ENCODE measurements around the gene PHF19. TPM values are rescaled to one million over a fixed set of nuclear protein-coding genes. Genes with fewer than 3 reads are reported as not detected.

Gene PHF19
- total RNA-seq, 2 experiments from 2014 or later: 248 to 253 TPM

DNA sequence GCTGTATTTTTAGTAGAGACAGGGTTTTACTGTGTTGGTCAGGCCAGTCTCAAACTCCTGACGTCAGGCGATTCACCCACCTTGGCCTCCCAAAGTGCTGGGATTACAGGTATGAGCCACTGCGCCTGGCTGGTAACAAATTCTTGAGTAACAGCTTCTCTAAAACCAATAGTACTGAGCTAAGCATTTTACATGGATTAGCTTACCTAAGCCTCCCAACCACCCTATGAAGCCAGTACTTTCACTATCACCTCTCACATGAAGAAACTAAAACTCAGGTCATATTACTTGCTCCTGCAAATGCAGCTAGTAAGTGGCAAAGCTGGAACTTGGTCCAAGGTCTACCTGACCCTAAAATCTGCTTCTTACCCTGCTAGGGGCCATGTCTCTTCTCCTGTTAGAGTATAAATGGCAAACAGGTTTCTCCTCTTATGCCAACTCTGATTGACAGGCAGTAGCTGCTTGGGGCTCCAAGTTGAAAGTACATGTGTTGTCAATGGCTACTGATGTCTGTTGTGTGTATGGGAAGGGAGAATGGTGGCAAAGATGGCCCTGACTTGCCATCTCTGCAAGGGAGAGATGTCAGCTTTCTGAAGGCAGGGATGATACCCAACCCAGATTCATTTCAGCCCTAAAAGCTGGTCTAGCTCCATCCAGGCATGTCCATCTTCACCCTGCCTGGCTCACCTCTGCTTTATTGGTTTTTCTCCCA, 4.0 kb downstream of the PHF19 start:
- H3K4me1 Mint-ChIP-seq: peaks cover 69% of the 10 kb centered on the region
- H3K36me3 Mint-ChIP-seq: peaks cover 70% of the 10 kb centered on the region
- H3K9me3 Mint-ChIP-seq: no peaks in the 10 kb centered on the region
- ATAC-seq (ENCODE audit: low read depth) (no peak), DNase-seq (no peak)
- no peaks in the 10 kb centered on the region for H3K27me3 Mint-ChIP-seq
- H3K4me3 Mint-ChIP-seq: peak overlapping the region; percentile 91
- peak overlapping the region; percentile 89 for H3K27ac Mint-ChIP-seq
- POLR2A ChIA-PET: interaction anchor here (0.6 to 9.9 kb wide), 17 partner anchors 10 to 80 kb away, joined by 3 to 210 read pairs (median 5); partner anchors contain the start of genes FBXW2 and TRAF1

DNA sequence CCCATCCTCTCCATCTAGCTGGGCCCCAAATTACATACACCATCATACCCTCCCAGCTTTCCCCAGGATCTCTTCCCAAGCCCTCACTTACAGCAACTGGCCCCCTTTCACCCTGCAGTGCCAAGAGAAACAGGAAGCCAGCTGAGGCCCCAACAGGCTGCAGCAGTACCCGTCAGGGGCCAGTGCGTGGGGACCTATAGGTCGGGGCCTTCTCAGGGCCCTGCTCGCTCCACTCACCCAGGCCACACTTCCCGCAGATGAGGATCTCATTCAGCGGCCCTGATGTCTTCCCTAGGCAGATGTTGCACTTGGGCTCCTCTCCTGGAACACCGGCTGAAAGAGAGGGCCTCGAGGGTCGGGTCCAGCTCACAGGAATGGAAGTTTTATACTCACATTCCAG, 6.8 kb downstream of the PHF19 start:
- no peaks in the 10 kb centered on the region for H3K27me3 Mint-ChIP-seq
- POLR2A ChIA-PET: interaction anchor here (1.2 to 4.4 kb wide), 9 partner anchors 21 to 77 kb away, joined by 4 to 35 read pairs (median 9); partner anchors contain the start of genes FBXW2, PSMD5 and TRAF1
- ATAC-seq (ENCODE audit: low read depth): no peak
- no peaks in the 10 kb centered on the region for H3K9me3 Mint-ChIP-seq
- peak overlapping the region; percentile 99 for H3K27ac Mint-ChIP-seq
- H3K4me1 Mint-ChIP-seq: peaks cover 64% of the 10 kb centered on the region
- H3K4me3 Mint-ChIP-seq: no peak overlapping the region
- DNase-seq: no peak
- peaks cover 58% of the 10 kb centered on the region for H3K36me3 Mint-ChIP-seq

DNA sequence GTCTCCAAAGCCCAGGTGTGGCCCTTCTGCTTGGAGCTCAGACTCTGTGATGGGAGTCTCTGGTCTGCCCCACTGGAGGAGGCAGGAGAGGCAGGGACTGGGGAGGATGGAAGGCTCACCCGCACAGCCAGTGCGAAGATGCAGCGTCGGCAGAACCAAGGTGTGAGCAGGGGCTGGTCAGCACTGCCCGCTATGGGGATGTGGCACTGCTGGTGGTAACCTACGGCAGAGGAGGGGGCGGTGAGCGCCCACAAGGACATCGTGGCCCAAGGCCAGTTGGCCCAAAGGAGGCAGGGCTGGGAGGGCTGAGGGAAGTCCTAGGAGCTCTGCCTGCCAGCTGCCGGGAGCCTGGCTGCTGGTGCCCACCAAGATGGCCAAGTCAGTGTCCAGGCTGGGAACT, 7.3 kb downstream of the PHF19 start:
- no peak for ATAC-seq (ENCODE audit: low read depth)
- no peak for DNase-seq
- peak overlapping the region; percentile 92 for H3K4me3 Mint-ChIP-seq

DNA sequence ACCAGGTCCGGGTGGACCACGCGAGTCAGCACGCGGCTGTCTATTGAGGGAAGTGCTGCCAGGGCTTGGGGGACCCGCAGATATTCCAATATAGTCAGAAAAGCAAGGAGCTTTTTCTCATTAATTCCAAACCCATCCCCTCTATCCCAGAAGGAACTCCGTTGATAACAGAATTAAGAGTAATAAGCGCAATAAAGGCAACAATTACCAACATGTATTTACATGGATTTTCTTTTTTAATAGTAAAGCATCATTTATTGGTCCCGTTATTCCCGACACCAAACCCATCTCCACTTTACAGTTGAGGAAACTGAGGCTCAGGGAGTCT, 7.7 kb downstream of the PHF19 start:
- Mint-ChIP-seq H3K27ac (peak overlapping the region; percentile 99), H3K4me1 (peaks cover 55% of the 10 kb centered on the region), H3K9me3 (no peaks in the 10 kb centered on the region), H3K27me3 (no peaks in the 10 kb centered on the region), H3K36me3 (peaks cover 51% of the 10 kb centered on the region), H3K4me3 (peak overlapping the region; percentile 92)
- POLR2A ChIA-PET: interaction anchor here (0.8 to 4.4 kb wide), 13 partner anchors 10 to 202 kb away, joined by 3 to 35 read pairs (median 5); partner anchors contain the start of genes FBXW2 and TRAF1
- DNase-seq (no peak), ATAC-seq (ENCODE audit: low read depth) (no peak)

More for the DNA sequence above, 7.3 kb downstream of the PHF19 start:
- Mint-ChIP-seq H3K27ac (peak overlapping the region; percentile 99), H3K9me3 (no peaks in the 10 kb centered on the region), H3K36me3 (peaks cover 55% of the 10 kb centered on the region), H3K4me1 (peaks cover 59% of the 10 kb centered on the region), H3K27me3 (no peaks in the 10 kb centered on the region)
- POLR2A ChIA-PET: interaction anchor here (0.9 to 4.4 kb wide), 13 partner anchors 21 to 202 kb away, joined by 3 to 35 read pairs (median 6); partner anchors contain the start of genes FBXW2, PSMD5 and TRAF1

DNA sequence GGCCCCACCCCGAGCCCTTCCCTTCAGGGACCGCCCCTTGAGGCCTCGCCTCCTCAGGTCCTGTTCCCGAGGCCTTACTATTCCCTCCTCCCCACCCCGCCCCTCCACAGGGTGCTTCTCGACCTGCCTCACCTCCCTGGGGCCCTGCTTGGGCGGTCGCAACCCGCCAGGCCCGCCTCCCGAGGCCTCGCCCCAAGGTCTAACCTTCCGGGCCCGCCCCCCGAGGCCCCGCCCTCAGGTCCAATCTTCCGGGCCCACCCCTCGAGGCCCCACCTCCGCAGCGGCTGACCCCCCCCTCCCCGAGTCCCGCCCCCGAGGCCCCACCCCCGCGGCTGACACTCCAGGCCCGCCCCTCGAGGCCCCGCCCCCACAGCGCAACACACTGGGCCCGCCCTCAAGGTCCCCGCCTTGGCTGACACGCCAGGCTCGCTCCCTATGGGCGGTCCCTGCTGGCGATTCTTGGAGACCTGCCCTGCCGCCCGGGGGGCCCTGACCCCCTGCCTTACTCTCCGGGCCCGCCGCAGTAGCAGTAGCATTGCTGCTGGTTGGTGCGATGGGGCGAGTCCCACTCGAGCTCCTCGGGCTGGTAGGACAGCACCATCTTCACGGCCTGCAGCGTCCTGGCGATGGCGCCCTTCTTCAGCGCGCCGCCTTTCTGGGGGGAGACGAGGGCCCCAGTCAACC, 8.2 kb downstream of the PHF19 start:
- Mint-ChIP-seq H3K27ac (peak overlapping the region; percentile 99), H3K9me3 (no peaks in the 10 kb centered on the region), H3K4me3 (peak overlapping the region; percentile 92), H3K4me1 (peaks cover 50% of the 10 kb centered on the region), H3K36me3 (peaks cover 51% of the 10 kb centered on the region), H3K27me3 (no peaks in the 10 kb centered on the region)
- POLR2A ChIA-PET: interaction anchor here (0.8 to 4.4 kb wide), 17 partner anchors 8 to 202 kb away, joined by 3 to 35 read pairs (median 5); partner anchors contain the start of genes FBXW2, PHF19 and TRAF1
- DNase-seq (peak; percentile 98), ATAC-seq (ENCODE audit: low read depth) (peak; percentile 92)

DNA sequence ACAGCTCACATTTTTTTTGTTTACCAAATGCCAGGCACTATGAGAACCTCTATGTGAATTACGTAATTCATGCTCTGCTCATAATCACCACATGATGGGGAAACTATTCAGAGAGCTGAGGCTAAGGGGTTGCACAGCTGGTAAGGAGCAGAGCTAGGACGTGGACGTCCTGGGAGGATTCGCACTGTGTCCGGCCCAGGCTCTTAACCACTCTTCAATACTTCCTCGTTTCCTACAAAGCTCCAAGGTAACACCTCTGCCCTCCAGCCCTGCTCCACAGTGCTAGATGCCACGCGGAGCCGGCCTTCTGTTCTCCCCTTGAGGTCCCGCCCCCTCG, 8.7 kb downstream of the PHF19 start:
- peak overlapping the region; percentile 77 for H3K4me3 Mint-ChIP-seq
- no peak for ATAC-seq (ENCODE audit: low read depth)
- H3K36me3 Mint-ChIP-seq: peaks cover 46% of the 10 kb centered on the region
- POLR2A ChIA-PET: interaction anchor here (0.8 to 4.4 kb wide), 12 partner anchors 9 to 75 kb away, joined by 3 to 35 read pairs (median 10); partner anchors contain the start of genes FBXW2, PHF19 and TRAF1
- H3K27me3 Mint-ChIP-seq: no peaks in the 10 kb centered on the region
- H3K27ac Mint-ChIP-seq: peak overlapping the region; percentile 62
- H3K9me3 Mint-ChIP-seq: no peaks in the 10 kb centered on the region
- H3K4me1 Mint-ChIP-seq: peaks cover 45% of the 10 kb centered on the region
- DNase-seq: no peak

DNA sequence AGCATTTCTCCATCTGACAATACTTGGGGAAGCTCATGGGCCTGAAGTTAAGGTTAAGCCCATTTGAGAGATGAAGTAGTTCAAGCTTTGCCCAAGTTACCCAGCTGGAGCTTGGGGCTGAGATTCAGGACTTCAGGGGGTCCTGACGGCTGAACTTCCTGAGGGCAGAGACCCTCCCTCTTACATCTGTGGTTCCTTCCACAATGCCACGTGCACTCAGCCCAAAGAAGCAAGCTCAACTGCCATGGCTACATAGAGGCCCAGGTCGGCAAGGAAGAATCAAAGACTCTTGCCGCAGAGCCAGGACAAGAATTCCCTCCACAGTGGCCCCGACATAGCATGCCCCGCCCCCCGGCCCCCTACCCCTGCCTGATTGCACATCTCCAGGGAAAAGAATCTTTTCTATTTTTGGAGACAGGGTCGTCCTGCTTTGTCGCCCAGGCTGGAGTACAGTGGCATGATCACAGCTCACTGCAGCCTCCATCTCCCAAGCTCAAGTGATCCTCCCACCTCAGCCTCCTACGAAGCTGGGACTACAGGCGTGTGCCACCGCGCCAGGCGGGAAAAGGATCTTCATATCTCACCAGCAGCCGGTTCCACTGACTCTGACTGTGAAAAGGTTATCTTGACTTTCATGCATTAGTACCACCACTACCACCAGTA, 9.2 kb downstream of the PHF19 start:
- POLR2A ChIA-PET: interaction anchor here (0.8 to 4.4 kb wide), 11 partner anchors 9 to 75 kb away, joined by 3 to 35 read pairs (median 11); partner anchors contain the start of genes FBXW2, PHF19 and TRAF1
- peak overlapping the region; percentile 62 for H3K27ac Mint-ChIP-seq
- H3K4me3 Mint-ChIP-seq: peak overlapping the region; percentile 77
- H3K36me3 Mint-ChIP-seq: peaks cover 44% of the 10 kb centered on the region
- no peaks in the 10 kb centered on the region for H3K9me3 Mint-ChIP-seq
- ATAC-seq (ENCODE audit: low read depth): no peak
- peaks cover 40% of the 10 kb centered on the region for H3K4me1 Mint-ChIP-seq
- no peak for DNase-seq
- H3K27me3 Mint-ChIP-seq: no peaks in the 10 kb centered on the region

DNA sequence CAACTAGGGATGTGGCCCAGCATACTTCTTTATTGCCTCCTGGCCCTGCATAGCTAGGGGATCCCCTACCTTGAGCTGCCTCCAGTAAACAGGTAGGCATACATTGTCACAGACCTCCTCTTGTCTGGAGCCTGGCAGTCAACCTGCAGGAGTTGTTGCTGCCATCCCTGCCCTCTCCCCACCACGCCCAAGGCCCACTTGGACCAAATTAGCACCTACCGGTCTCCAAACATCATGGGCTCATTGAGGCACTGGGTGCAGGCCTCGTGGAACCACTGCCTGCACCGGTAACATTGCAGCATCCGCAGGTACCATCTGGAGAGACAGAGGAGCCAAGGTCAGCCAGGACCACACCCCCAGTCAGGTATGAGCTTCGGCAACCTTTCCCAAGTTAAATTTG, 10.3 kb downstream of the PHF19 start:
- H3K36me3 Mint-ChIP-seq: peaks cover 40% of the 10 kb centered on the region
- no peaks in the 10 kb centered on the region for H3K9me3 Mint-ChIP-seq
- DNase-seq: no peak
- ATAC-seq (ENCODE audit: low read depth): no peak
- POLR2A ChIA-PET: interaction anchor here (2.3 to 4.4 kb wide), 5 partner anchors 20 to 65 kb away, joined by 6 to 35 read pairs (median 11); partner anchors contain the start of gene TRAF1
- no peak overlapping the region for H3K27ac Mint-ChIP-seq
- no peaks in the 10 kb centered on the region for H3K27me3 Mint-ChIP-seq
- no peak overlapping the region for H3K4me3 Mint-ChIP-seq
- peaks cover 32% of the 10 kb centered on the region for H3K4me1 Mint-ChIP-seq

DNA sequence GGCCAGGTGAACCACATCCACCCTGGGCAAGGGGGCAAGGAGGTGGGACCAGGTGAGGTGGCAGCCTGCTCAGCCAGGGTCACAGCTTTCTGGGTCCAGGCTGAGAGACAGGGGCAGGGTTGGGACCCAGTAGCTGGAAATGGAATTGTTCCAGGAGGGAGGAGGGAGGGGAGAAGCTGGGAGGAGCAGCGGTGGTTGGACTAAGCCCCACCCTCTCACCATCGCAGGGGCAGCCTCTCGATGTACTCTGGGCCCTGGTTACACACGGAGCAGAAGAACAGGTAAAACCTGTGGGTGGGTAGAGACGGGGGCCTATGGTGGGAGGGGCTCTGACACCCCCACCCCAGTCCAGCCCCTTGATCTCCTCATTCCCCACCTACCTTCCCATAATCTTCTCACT, 11.2 kb downstream of the PHF19 start:
- no peaks in the 10 kb centered on the region for H3K9me3 Mint-ChIP-seq
- peaks cover 24% of the 10 kb centered on the region for H3K4me1 Mint-ChIP-seq
- H3K36me3 Mint-ChIP-seq: peaks cover 34% of the 10 kb centered on the region
- no peaks in the 10 kb centered on the region for H3K27me3 Mint-ChIP-seq
- no peak for DNase-seq
- ATAC-seq (ENCODE audit: low read depth): no peak
- H3K27ac Mint-ChIP-seq: no peak overlapping the region
- no peak overlapping the region for H3K4me3 Mint-ChIP-seq
- POLR2A ChIA-PET: interaction anchor here (0.9 kb wide), 1 partner anchor 19 kb away, joined by 3 read pairs; no protein-coding TSS in a partner anchor

DNA sequence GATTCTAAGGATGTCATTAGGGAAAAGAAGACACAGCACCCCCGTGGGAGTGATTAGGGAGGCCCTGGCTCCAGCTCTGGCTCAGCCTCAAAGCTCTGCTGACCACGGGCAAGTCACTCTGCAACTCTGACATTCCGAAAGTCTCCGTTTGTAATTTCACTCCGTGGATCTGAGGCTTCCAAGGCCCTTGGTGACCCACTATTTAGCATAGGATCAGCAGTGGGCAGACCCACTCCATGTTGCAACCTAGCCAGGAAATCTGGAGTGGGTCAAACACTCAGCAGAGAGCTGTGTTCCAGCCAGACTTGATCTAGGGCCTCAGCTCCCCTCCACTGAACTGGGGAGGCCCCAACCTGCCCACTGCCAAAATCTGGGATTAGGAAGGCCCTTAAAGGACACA, 11.8 kb downstream of the PHF19 start:
- Mint-ChIP-seq H3K4me1 (peaks cover 20% of the 10 kb centered on the region), H3K36me3 (peaks cover 31% of the 10 kb centered on the region), H3K9me3 (no peaks in the 10 kb centered on the region), H3K4me3 (no peak overlapping the region), H3K27ac (no peak overlapping the region), H3K27me3 (no peaks in the 10 kb centered on the region)
- POLR2A ChIA-PET: interaction anchor here (0.9 kb wide), 1 partner anchor 19 kb away, joined by 3 read pairs; no protein-coding TSS in a partner anchor
- ATAC-seq (ENCODE audit: low read depth): no peak
- no peak for DNase-seq

DNA sequence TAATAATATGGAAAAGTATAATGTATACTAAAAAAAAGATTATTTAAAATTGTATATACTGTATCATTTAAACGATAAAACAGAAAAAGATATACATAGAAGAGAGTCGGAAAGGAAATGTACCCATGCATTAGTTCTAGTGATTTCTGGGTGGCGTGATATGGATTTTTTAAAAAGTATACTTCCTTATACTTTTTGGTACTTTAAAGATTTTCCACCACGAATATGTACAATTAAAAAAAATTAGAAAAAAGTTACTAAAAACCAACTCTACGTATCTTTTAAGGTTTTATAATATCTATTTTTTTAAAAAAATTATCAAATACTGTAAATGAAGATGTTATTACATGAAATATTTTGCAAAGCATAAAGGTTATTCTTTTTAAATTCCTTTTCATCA, 12.3 kb downstream of the PHF19 start:
- H3K36me3 Mint-ChIP-seq: peaks cover 29% of the 10 kb centered on the region
- H3K27ac Mint-ChIP-seq: no peak overlapping the region
- H3K9me3 Mint-ChIP-seq: no peaks in the 10 kb centered on the region
- peaks cover 17% of the 10 kb centered on the region for H3K4me1 Mint-ChIP-seq
- no peak overlapping the region for H3K4me3 Mint-ChIP-seq
- ATAC-seq (ENCODE audit: low read depth) (no peak), DNase-seq (no peak)
- no peaks in the 10 kb centered on the region for H3K27me3 Mint-ChIP-seq
- POLR2A ChIA-PET: interaction anchor here (0.9 kb wide), 1 partner anchor 18 kb away, joined by 3 read pairs; no protein-coding TSS in a partner anchor

DNA sequence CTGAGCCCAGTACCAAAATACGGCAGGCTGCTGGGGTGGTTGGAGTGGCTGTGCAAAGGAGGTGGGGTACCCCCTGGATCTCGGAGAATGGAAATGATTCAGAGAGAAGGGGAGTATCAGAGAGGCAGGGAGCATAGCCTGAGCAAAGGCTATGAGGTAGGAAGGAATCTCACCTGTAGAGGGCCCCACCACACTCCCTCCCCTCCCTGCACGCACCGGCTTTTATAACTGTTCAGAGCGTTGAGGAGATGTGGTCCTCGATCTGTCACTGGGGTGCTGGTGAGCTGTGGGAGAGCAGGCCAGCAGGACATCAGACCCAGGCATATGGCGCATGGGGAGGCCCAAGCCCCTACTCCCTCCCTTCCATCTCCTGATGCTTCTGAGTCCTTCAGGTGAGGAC, 13.2 kb downstream of the PHF19 start:
- H3K36me3 Mint-ChIP-seq: peaks cover 23% of the 10 kb centered on the region
- DNase-seq (no peak), ATAC-seq (ENCODE audit: low read depth) (no peak)
- H3K4me1 Mint-ChIP-seq: peaks cover 13% of the 10 kb centered on the region
- no peaks in the 10 kb centered on the region for H3K27me3 Mint-ChIP-seq
- H3K4me3 Mint-ChIP-seq: no peak overlapping the region
- POLR2A ChIA-PET: no interaction called here
- peak overlapping the region; percentile 5 for H3K27ac Mint-ChIP-seq
- H3K9me3 Mint-ChIP-seq: no peaks in the 10 kb centered on the region

DNA sequence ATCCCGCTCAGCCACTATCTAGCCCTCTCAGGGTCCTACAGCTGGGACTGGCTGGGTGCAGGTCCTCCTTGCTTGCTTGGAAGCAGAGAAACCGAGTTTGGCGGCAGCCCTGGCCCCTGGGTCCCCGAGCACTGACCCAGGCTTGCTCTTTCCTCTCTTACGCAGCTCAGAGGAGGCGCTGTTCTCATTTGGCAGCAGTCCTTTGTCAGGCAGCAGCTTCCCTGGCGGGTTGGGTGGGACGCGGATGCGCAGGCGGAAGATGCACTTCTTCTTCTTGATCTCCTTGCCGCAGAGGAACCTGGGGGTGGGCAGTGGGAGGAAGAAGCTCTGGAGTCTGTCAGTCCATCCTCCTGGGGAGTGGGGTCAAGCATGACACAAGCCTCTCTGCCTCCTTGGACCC, 14.5 kb downstream of the PHF19 start:
- peaks cover 21% of the 10 kb centered on the region for H3K36me3 Mint-ChIP-seq

More for the DNA sequence above, 14.5 kb downstream of the PHF19 start:
- no peaks in the 10 kb centered on the region for H3K27me3 Mint-ChIP-seq
- DNase-seq (no peak), ATAC-seq (ENCODE audit: low read depth) (no peak)
- H3K27ac Mint-ChIP-seq: no peak overlapping the region
- peaks cover 8% of the 10 kb centered on the region for H3K4me1 Mint-ChIP-seq
- POLR2A ChIA-PET: interaction anchor here (0.7 kb wide), 1 partner anchor 70 kb away, joined by 3 read pairs; the partner anchor contains the start of gene FBXW2
- H3K9me3 Mint-ChIP-seq: no peaks in the 10 kb centered on the region
- H3K4me3 Mint-ChIP-seq: no peak overlapping the region

All from activated naive CD8-positive, alpha-beta T cell treated with anti-CD3 and anti-CD28 coated beads, Interleukin-2, amount 10 ng/mL, durations not matched to agents 7 days and 5 days (primary cell).